Liver (tissue), 3 donors: ENCODE data around the gene FAM227B.

ENCODE experiments used
- EGR1 ChIP-seq, 2 donors: IDR thresholded peaks; 2 replicates each; pipeline ENCODE4 v1.6.1; 2016 to 2018; ENCODE audit warnings: antibody characterized with exemption in 2 of 2, low read depth in 2 of 2
- GABPA ChIP-seq, 2 donors: IDR thresholded peaks in 1 of 2; conservative IDR thresholded peaks in 1 of 2; 2 replicates each; pipeline ENCODE4 v1.6.1; 2016; ENCODE audit warnings: antibody characterized with exemption in 2 of 2, mild to moderate bottlenecking in 1 of 2, moderate library complexity in 1 of 2
- MAX ChIP-seq: IDR thresholded peaks from 2 replicates; pipeline ENCODE4 v1.6.1; 2016; ENCODE audit warnings: antibody characterized with exemption
- RAD21 ChIP-seq, 2 donors: IDR thresholded peaks; 2 replicates each; pipeline ENCODE4 v1.6.1; 2016; ENCODE audit warnings: antibody characterized with exemption in 2 of 2, mild to moderate bottlenecking in 2 of 2
- YY1 ChIP-seq: IDR thresholded peaks from 2 replicates; pipeline ENCODE4 v1.6.1; 2016; ENCODE audit warnings: antibody characterized with exemption, mild to moderate bottlenecking
- TF ChIP-seq, protein P1 (sequence below): fragments of 150-350 bp; IDR thresholded peaks from 2 replicates; pipeline ENCODE4 v1.5.1; 2017; ENCODE audit warnings: improper control_type of control experiment, low read depth, low read length; ENCODE audit not compliant: missing input control
- TF ChIP-seq, protein P2 (sequence below): IDR thresholded peaks from 2 replicates; pipeline ENCODE4 v1.6.1; 2016; ENCODE audit warnings: antibody characterized with exemption
- donor health status: healthy.
- donor health status: healthy.

DNA sequence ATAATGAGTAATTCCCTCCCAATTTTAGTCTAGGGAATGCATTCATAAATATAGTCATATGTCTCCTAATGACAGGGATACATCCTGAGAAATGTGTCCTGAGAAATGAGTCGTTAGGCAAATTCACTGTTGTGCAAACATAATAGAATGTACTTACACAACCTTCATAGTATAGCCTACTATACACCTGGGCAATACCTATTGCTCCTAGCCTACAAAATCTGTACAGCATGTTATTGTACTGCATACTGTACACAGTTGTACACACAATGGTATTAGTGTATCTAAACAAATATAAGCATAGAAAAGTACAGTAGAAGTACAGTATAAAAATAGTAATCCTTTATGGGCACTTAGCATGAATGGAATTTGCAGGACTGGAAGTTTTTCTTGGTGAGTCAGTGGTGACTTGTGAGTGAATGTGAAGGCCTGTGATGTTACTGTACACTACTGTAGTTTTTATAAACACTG is 6.8 kb upstream of the FAM227B start:
- TF ChIP-seq, protein P1, sequence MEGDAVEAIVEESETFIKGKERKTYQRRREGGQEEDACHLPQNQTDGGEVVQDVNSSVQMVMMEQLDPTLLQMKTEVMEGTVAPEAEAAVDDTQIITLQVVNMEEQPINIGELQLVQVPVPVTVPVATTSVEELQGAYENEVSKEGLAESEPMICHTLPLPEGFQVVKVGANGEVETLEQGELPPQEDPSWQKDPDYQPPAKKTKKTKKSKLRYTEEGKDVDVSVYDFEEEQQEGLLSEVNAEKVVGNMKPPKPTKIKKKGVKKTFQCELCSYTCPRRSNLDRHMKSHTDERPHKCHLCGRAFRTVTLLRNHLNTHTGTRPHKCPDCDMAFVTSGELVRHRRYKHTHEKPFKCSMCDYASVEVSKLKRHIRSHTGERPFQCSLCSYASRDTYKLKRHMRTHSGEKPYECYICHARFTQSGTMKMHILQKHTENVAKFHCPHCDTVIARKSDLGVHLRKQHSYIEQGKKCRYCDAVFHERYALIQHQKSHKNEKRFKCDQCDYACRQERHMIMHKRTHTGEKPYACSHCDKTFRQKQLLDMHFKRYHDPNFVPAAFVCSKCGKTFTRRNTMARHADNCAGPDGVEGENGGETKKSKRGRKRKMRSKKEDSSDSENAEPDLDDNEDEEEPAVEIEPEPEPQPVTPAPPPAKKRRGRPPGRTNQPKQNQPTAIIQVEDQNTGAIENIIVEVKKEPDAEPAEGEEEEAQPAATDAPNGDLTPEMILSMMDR: no peak
- TF ChIP-seq EGR1 (IDR thresholded peaks at IDR 0.05; ENCODE audit: low read depth in 2 of 2) (no peak), GABPA (IDR thresholded peaks at IDR 0.05 in 1 of 2, conservative IDR thresholded peaks at IDR 0.05 in 1 of 2) (no peak), YY1 (no peak), RAD21 (IDR thresholded peaks at IDR 0.05) (no peak), MAX (no peak)
- TF ChIP-seq, protein P2, sequence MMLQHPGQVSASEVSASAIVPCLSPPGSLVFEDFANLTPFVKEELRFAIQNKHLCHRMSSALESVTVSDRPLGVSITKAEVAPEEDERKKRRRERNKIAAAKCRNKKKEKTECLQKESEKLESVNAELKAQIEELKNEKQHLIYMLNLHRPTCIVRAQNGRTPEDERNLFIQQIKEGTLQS: no peak
